LNCaP clone FGC (cell line): Measurements from ENCODE around the gene HSD3B7.

Experiments used
- DNase-seq: peaks from one replicate; pipeline ENCODE4 v3.0.0-alpha.2; 2011; ENCODE audit warnings: low read depth
- H3K4me3 ChIP-seq: 2 replicates; pipeline ENCODE4 v1.5.1; 2011; ENCODE audit warnings: mild to moderate bottlenecking, low read depth, low read length, control low read depth
- TF ChIP-seq, protein P1 (sequence below): IDR thresholded peaks from 2 replicates; pipeline ENCODE4 v1.5.1; 2012; ENCODE audit warnings: mild to moderate bottlenecking; ENCODE audit not compliant: control insufficient read depth, insufficient read depth; ENCODE audit errors: extremely low read depth

The HSD3B7 gene

DNA sequence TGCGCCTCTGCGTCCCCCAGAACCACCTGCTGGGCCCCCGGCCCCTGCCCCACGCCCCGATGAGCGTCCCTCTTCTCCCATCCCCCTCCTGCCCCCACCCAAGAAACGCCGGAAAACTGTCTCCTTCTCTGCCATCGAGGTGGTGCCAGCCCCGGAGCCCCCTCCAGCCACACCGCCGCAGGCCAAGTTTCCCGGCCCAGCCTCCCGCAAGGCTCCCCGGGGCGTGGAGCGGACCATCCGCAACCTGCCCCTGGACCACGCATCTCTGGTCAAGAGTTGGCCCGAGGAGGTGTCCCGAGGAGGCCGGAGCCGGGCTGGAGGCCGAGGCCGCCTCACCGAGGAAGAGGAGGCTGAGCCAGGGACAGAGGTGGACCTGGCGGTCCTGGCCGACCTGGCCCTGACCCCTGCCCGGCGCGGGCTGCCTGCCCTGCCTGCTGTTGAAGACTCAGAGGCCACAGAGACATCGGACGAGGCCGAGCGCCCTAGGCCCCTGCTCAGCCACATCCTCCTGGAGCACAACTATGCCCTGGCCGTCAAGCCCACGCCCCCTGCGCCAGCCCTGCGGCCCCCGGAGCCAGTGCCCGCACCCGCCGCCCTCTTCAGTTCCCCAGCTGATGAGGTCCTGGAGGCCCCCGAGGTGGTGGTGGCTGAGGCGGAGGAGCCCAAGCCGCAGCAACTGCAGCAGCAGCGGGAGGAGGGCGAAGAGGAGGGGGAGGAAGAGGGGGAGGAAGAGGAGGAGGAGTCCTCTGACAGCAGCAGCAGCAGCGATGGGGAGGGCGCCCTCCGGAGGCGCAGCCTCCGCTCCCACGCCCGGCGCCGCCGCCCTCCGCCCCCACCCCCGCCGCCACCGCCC is 5.6 kb upstream of the HSD3B7 start:
- TF ChIP-seq, protein P1, sequence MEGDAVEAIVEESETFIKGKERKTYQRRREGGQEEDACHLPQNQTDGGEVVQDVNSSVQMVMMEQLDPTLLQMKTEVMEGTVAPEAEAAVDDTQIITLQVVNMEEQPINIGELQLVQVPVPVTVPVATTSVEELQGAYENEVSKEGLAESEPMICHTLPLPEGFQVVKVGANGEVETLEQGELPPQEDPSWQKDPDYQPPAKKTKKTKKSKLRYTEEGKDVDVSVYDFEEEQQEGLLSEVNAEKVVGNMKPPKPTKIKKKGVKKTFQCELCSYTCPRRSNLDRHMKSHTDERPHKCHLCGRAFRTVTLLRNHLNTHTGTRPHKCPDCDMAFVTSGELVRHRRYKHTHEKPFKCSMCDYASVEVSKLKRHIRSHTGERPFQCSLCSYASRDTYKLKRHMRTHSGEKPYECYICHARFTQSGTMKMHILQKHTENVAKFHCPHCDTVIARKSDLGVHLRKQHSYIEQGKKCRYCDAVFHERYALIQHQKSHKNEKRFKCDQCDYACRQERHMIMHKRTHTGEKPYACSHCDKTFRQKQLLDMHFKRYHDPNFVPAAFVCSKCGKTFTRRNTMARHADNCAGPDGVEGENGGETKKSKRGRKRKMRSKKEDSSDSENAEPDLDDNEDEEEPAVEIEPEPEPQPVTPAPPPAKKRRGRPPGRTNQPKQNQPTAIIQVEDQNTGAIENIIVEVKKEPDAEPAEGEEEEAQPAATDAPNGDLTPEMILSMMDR: no peak
- no peak overlapping the region for H3K4me3 ChIP-seq
- no peak for DNase-seq

DNA sequence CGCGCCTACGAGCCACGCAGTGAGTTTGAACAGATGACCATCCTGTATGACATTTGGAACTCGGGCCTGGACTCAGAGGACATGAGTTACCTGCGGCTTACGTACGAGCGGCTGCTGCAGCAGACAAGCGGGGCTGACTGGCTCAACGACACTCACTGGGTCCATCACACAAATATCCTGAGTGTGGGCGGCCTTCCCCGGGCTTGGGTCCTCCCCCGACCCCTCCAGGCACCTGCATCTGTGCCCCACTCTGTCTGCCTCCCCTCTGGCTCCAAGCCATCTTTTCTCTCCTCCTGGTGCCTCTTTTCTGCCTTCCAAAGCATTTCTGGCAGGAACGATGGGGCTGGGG is 5.0 kb upstream of the HSD3B7 start:
- H3K4me3 ChIP-seq: no peak overlapping the region
- DNase-seq: no peak
- TF ChIP-seq, protein P1: no peak

DNA sequence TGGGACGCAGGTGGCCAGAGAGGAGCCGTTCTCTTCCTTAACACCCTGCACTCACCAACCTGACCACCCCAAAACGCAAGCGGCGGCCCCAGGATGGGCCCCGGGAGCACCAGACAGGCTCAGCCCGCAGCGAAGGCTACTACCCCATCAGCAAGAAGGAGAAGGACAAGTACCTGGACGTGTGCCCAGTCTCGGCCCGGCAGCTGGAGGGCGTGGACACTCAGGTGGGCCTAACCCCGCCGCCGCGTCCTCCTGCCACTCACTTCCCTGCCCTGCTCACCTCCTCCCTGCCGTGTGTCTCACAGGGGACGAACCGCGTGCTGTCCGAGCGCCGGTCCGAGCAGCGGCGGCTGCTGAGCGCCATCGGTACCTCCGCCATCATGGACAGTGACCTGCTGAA is 4.6 kb upstream of the HSD3B7 start:
- no peak overlapping the region for H3K4me3 ChIP-seq
- DNase-seq: no peak
- TF ChIP-seq, protein P1: no peak

DNA sequence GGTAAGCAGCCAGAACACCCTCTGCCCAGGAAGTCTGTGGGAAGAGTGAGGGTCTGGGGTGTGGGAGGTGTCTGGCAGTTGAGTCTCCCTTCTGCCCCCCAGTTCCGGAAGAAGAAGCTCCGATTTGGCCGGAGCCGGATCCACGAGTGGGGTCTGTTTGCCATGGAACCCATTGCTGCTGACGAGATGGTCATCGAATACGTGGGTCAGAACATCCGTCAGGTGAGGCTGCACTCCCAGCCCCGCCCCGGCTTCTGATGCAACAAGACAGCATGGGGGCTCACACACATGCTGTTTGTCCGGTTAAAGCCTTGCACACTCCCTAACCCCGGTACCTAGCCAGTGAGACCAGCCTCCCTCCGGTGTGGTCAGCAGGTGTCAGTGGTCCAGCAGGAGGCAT is 4.0 kb upstream of the HSD3B7 start:
- DNase-seq: no peak
- TF ChIP-seq, protein P1: no peak
- H3K4me3 ChIP-seq: no peak overlapping the region

DNA sequence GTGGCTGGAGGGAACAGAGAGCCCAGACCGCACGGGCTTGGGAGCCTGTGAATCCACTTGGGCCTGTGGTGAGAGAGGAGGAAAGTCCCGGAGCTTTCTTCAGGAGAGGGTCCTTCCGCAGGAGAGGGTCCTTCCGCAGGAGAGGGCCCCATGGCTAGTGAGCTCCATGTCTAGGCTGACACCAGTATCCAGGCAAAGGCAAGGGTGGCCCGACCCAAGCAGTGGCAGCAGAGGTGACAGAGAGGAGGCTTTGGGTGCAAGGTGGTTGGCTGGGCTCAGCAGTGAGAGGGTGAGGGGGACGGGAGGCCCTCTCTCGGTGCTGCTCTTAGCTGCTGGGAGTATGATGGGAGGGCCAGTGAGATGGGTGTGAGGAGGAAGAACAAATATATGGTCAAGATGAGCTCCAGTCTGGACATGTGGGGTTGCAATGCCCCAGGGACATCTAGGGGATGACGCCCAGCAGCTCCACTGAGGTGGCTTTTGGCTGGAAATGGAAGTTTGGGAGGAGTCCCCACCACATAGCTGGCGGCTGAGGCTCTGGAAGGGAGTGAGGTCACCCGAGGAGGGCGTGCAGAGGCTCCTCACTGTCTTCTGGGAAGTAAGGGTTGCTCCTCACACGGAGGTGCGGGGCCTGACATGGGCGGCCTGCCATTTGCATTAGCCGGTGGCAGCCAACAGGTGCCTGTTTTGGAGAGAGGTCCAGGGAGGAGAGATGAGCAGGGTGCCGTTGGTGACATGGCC is 2.3 kb upstream of the HSD3B7 start:
- no peak for DNase-seq
- no peak overlapping the region for H3K4me3 ChIP-seq
- TF ChIP-seq, protein P1: no peak

DNA sequence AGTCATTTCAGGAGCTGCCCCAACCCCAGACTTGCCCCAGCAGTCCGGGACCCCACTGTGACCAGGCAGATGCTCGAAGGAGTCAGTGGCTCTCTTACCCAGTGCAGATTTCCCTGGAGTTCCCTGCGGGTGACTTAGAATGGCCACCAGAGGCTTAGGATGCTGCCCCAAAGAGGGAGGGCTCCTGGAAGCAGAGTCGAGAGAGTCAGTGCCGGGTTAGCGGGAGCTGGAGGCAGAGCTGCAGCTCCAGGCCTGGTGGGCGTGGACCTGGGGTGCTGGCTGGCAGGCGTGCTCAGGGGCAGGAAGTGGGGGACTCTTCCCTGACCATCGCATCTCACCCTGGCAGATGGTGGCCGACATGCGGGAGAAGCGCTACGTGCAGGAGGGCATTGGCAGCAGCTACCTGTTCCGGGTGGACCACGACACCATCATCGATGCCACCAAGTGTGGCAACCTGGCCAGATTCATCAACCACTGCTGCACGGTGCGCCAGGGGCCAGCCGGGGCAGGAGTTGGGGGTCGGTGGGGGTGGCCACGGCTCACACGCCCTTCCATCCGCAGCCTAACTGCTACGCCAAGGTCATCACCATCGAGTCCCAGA is 1.6 kb upstream of the HSD3B7 start:
- DNase-seq: no peak
- TF ChIP-seq, protein P1: no peak
- no peak overlapping the region for H3K4me3 ChIP-seq
